ENCODE results near the gene CASP2. TPM values are rescaled to one million over a fixed set of nuclear protein-coding genes. Genes with fewer than 3 reads are reported as not detected.

CASP2 gene
- polyA plus RNA-seq, 2 of the 4 experiments (the other 2 are of a cell fraction): 17.7 to 26.0 TPM

DNA sequence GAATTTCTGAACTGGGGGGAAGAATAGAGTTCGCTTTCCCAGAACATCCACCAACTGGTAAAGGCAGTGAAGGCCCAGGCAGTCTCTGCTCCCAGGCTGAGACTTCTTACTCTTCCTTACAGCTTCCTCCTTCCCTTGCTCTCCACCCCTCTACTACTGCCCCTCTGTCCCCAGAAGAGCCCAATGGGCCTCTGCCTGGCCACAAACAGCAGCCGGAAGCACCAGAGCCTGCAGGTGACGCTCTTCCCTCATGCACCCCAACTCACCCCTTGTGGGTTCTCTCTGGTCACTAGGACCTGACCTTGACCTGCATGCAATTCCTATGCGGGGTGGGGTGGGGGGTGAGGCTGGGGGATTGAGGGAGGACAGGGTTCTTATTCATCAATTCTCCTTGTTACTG is 57.9 kb downstream of the CASP2 start:
- TF ChIP-seq FOXS1 (CRISPR knock-in tag; IDR thresholded peaks at IDR 0.05) (no peak), KDM1A (IDR thresholded peaks at IDR 0.05; ENCODE audit: low read depth) (no peak), JUN (IDR thresholded peaks at IDR 0.05) (no peak), ZC3H11A (IDR thresholded peaks at IDR 0.05) (no peak), GATA3 (IDR thresholded peaks at IDR 0.05; ENCODE audit: borderline replicate concordance) (no peak), EHMT2 (IDR thresholded peaks at IDR 0.05; ENCODE audit: low read depth) (no peak), RAD21 (conservative IDR thresholded peaks at IDR 0.05 in 1 of 2, IDR thresholded peaks at IDR 0.05 in 1 of 2) (no peak)
- TF ChIP-seq, protein P1, sequence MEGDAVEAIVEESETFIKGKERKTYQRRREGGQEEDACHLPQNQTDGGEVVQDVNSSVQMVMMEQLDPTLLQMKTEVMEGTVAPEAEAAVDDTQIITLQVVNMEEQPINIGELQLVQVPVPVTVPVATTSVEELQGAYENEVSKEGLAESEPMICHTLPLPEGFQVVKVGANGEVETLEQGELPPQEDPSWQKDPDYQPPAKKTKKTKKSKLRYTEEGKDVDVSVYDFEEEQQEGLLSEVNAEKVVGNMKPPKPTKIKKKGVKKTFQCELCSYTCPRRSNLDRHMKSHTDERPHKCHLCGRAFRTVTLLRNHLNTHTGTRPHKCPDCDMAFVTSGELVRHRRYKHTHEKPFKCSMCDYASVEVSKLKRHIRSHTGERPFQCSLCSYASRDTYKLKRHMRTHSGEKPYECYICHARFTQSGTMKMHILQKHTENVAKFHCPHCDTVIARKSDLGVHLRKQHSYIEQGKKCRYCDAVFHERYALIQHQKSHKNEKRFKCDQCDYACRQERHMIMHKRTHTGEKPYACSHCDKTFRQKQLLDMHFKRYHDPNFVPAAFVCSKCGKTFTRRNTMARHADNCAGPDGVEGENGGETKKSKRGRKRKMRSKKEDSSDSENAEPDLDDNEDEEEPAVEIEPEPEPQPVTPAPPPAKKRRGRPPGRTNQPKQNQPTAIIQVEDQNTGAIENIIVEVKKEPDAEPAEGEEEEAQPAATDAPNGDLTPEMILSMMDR (IDR thresholded peaks at IDR 0.05): no peak
- TF ChIP-seq, protein P2, sequence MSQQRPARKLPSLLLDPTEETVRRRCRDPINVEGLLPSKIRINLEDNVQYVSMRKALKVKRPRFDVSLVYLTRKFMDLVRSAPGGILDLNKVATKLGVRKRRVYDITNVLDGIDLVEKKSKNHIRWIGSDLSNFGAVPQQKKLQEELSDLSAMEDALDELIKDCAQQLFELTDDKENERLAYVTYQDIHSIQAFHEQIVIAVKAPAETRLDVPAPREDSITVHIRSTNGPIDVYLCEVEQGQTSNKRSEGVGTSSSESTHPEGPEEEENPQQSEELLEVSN (IDR thresholded peaks at IDR 0.05; ENCODE audit: borderline replicate concordance, low read depth): no peak
- Histone ChIP-seq H3K4me1 (no peaks in the 10 kb centered on the region), H3K4me2 (peak overlapping the region; percentile 78; the same call in 1 of the 3 replicates), H3K4me3 (no peak overlapping the region; the same call in 2 of the 3 replicates), H3K27ac (no peak overlapping the region; a peak in 1 of 6 replicates), H3K9me3 (no peaks in the 10 kb centered on the region)
- no peak for FAIRE-seq
- CTCF ChIA-PET: interaction anchor here (0.8 to 2.9 kb wide), 21 partner anchors 10 to 105 kb away, joined by 3 to 15 read pairs (median 6); partner anchors contain the start of gene CLCN1
- WGBS (ENCODE audit: missing lambda C conversion rate): 86% methylated on average over 3 of the region's 4 CpGs
- peak; percentile 8 to 10; a peak in 4 of 6 replicates for ATAC-seq
- POLR2A ChIA-PET: interaction anchor here (1.0 kb wide), 1 partner anchor 34 kb away, joined by 6 read pairs; no protein-coding TSS in a partner anchor
- no peak for DNase-seq (ENCODE audit: low read depth in 1 of 2, low spot score in 1 of 2)

- TF ChIP-seq CHD4 (IDR thresholded peaks at IDR 0.05; ENCODE audit: borderline replicate concordance) (no peak), CBX2 (IDR thresholded peaks at IDR 0.05; ENCODE audit: borderline replicate concordance, low read depth) (no peak)
- Histone ChIP-seq H3K9me3 (no peaks in the 10 kb centered on the region), H3K4me3 (no peak overlapping the region), H3K4me2 (no peak overlapping the region), H3K27ac (no peak overlapping the region), H3K4me1 (no peaks in the 10 kb centered on the region)
- FAIRE-seq (no peak), DNase-seq (ENCODE audit: low read depth in 1 of 2, low spot score in 1 of 2) (no peak), ATAC-seq (no peak)
- ChIA-PET CTCF (interaction anchor here (0.9 to 2.9 kb wide), 4 partner anchors 9 to 107 kb away, joined by 3 to 9 read pairs (median 6); no protein-coding TSS in a partner anchor), POLR2A (no interaction called here)
- WGBS (ENCODE audit: missing lambda C conversion rate): 71% methylated on average over 5 of the region's 5 CpGs
These were observed 59.8 kb downstream of the CASP2 start for GRCh38 chr7:143347950-143348349.

- TF ChIP-seq BHLHE40 (IDR thresholded peaks at IDR 0.05; ENCODE audit: low read depth, low read length) (no peak), HEYL (CRISPR knock-in tag; IDR thresholded peaks at IDR 0.05) (no peak), FOXS1 (CRISPR knock-in tag; IDR thresholded peaks at IDR 0.05) (no peak), ZFP36 (IDR thresholded peaks at IDR 0.05; ENCODE audit: borderline replicate concordance, partially characterized antibody) (no peak), HMGXB4 (CRISPR knock-in tag; IDR thresholded peaks at IDR 0.05; ENCODE audit: borderline replicate concordance) (no peak), ZC3H11A (IDR thresholded peaks at IDR 0.05) (no peak), CHD2 (IDR thresholded peaks at IDR 0.05; ENCODE audit: low read length, partially characterized antibody) (no peak), HOXB5 (CRISPR knock-in tag; IDR thresholded peaks at IDR 0.05) (no peak), POLR2AphosphoS2 (conservative IDR thresholded peaks at IDR 0.05; ENCODE audit: low read length) (no peak), MAZ (IDR thresholded peaks at IDR 0.05; ENCODE audit: borderline replicate concordance, low read depth, low read length) (no peak), BCL3 (IDR thresholded peaks at IDR 0.05) (no peak), CEBPB (IDR thresholded peaks at IDR 0.05) (no peak), FOSL2 (IDR thresholded peaks at IDR 0.05) (no peak), FOSL2 (CRISPR knock-in tag; IDR thresholded peaks at IDR 0.05) (no peak), RARB (CRISPR knock-in tag; IDR thresholded peaks at IDR 0.05) (no peak)
- TF ChIP-seq, protein P2 (IDR thresholded peaks at IDR 0.05; ENCODE audit: borderline replicate concordance, low read depth): no peak
- FAIRE-seq (no peak), DNase-seq (ENCODE audit: low read depth in 1 of 2, low spot score in 1 of 2) (no peak), ATAC-seq (no peak)
- Histone ChIP-seq H3K4me3 (no peak overlapping the region), H3K27ac (no peak overlapping the region), H3K9me3 (no peaks in the 10 kb centered on the region), H3K4me2 (no peak overlapping the region), H3K4me1 (no peaks in the 10 kb centered on the region)
- CTCF ChIA-PET: no interaction called here
- POLR2A ChIA-PET: no interaction called here
- 70% methylated on average over 5 of the region's 5 CpGs for WGBS (ENCODE audit: missing lambda C conversion rate)
These were observed 62.9 kb downstream of the CASP2 start for GRCh38 chr7:143351060-143351459.

Data from A549 (cell line).